OCI-LY1 (cell line): ENCODE data around the gene PRTFDC1.

ENCODE experiments used
- H2AFZ ChIP-seq: fragments of 200-600 bp; sonication (generic), shearing (Covaris generic); 2 replicates; pipeline ENCODE4 v1.6.0; 2014; ENCODE audit warnings: antibody characterized with exemption, mild to moderate bottlenecking, low read length
- H3F3A ChIP-seq: fragments of 200-600 bp; sonication (generic), shearing (Covaris generic); 2 replicates; pipeline ENCODE4 v1.6.0; 2014; ENCODE audit warnings: mild to moderate bottlenecking, antibody characterized with exemption, low read length, moderate library complexity; ENCODE audit not compliant: insufficient read depth
- H3K27ac ChIP-seq: fragments of 200-600 bp; sonication (generic); 2 replicates; pipeline ENCODE4 v1.5.1; 2014; ENCODE audit warnings: low read length, mixed run types, mild to moderate bottlenecking, low read depth; ENCODE audit not compliant: poor library complexity, severe bottlenecking
- H3K27me3 ChIP-seq: fragments of 200-600 bp; sonication (generic); 2 replicates; pipeline ENCODE4 v1.6.0; 2014; ENCODE audit warnings: antibody characterized with exemption, mild to moderate bottlenecking, low read length, moderate library complexity; ENCODE audit not compliant: insufficient read depth
- H3K36me3 ChIP-seq: fragments of 200-600 bp; sonication (generic); 2 replicates; pipeline ENCODE4 v1.6.1; 2014; ENCODE audit warnings: mild to moderate bottlenecking, antibody characterized with exemption, low read length, moderate library complexity, mixed read lengths; ENCODE audit not compliant: insufficient read depth
- H3K4me1 ChIP-seq: fragments of 200-600 bp; sonication (generic); 2 replicates; pipeline ENCODE4 v1.5.1; 2014; ENCODE audit warnings: mild to moderate bottlenecking, low read length, moderate library complexity; ENCODE audit not compliant: insufficient read depth, severe bottlenecking
- H3K4me2 ChIP-seq: fragments of 200-600 bp; sonication (generic), shearing (Covaris generic); 2 replicates; pipeline ENCODE4 v1.6.1; 2014; ENCODE audit warnings: low read length
- H3K4me3 ChIP-seq: fragments of 200-600 bp; sonication (generic); 2 replicates; pipeline ENCODE4 v1.5.1; 2014; ENCODE audit warnings: low read length, low read depth, mild to moderate bottlenecking, mixed read lengths; ENCODE audit not compliant: poor library complexity, severe bottlenecking
- H3K79me2 ChIP-seq: fragments of 200-600 bp; shearing (Covaris generic); 2 replicates; pipeline ENCODE4 v1.6.1; 2016; ENCODE audit warnings: mixed run types, low read length, mixed read lengths; ENCODE audit not compliant: insufficient read depth
- H3K9ac ChIP-seq: fragments of 200-600 bp; sonication (generic), shearing (Covaris generic); 2 replicates; pipeline ENCODE4 v1.6.1; 2014; ENCODE audit warnings: mild to moderate bottlenecking, low read length, mixed read lengths
- H3K9me2 ChIP-seq: fragments of 200-600 bp; sonication (generic), shearing (Covaris generic); 2 replicates; pipeline ENCODE4 v1.6.1; 2014; ENCODE audit warnings: low read depth, mild to moderate bottlenecking, low read length, mixed read lengths
- H3K9me3 ChIP-seq: fragments of 200-600 bp; shearing (Covaris generic); 2 replicates; pipeline ENCODE4 v1.6.1; 2014; ENCODE audit warnings: low read length, mixed read lengths
- H4K20me1 ChIP-seq: fragments of 200-600 bp; sonication (generic), shearing (Covaris generic); 2 replicates; pipeline ENCODE4 v1.6.0; 2016; ENCODE audit warnings: mild to moderate bottlenecking, low read length; ENCODE audit not compliant: insufficient read depth
- CTCF ChIP-seq: fragments of 200-600 bp; sonication (generic), shearing (Covaris generic); IDR thresholded peaks from 2 replicates; pipeline ENCODE4 v1.5.1; 2017; ENCODE audit warnings: mild to moderate bottlenecking, antibody characterized with exemption, low read length, moderate library complexity, mixed read lengths
- EZH2 ChIP-seq: fragments of 200-600 bp; sonication (generic), shearing (Covaris generic); IDR thresholded peaks from 2 replicates; pipeline ENCODE4 v1.8.0; 2017; ENCODE audit warnings: borderline replicate concordance, mixed run types, mild to moderate bottlenecking, antibody characterized with exemption, low read length, moderate library complexity, mixed read lengths

Gene PRTFDC1

GRCh38 chr10:24914148-24914547, 38.3 kb downstream of the PRTFDC1 start:
- no peaks in the 10 kb centered on the region for H3K9me3 ChIP-seq
- H3K4me3 ChIP-seq, result no peak overlapping the region
- no peaks in the 10 kb centered on the region for H3K27me3 ChIP-seq
- H3K4me2 ChIP-seq, result no peak overlapping the region
- no peaks in the 10 kb centered on the region for H3K9me2 ChIP-seq
- H4K20me1 ChIP-seq, result no peaks in the 10 kb centered on the region
- H3K79me2 ChIP-seq, result no peaks in the 10 kb centered on the region
- TF ChIP-seq CTCF, result no peak
- TF ChIP-seq EZH2, result no peak
- no peaks in the 10 kb centered on the region for H3K4me1 ChIP-seq
- H2AFZ ChIP-seq, result no peak overlapping the region
- no peak overlapping the region for H3K27ac ChIP-seq
- no peaks in the 10 kb centered on the region for H3K36me3 ChIP-seq
- H3F3A ChIP-seq, result no peaks in the 10 kb centered on the region
- no peak overlapping the region for H3K9ac ChIP-seq

- H3K4me3 ChIP-seq, result no peak overlapping the region
- H3K9ac ChIP-seq, result no peak overlapping the region
- H3K36me3 ChIP-seq, result no peaks in the 10 kb centered on the region
- no peak overlapping the region for H3K4me2 ChIP-seq
- H3F3A ChIP-seq, result no peaks in the 10 kb centered on the region
- H3K9me3 ChIP-seq, result no peaks in the 10 kb centered on the region
- no peaks in the 10 kb centered on the region for H3K27me3 ChIP-seq
- no peak overlapping the region for H2AFZ ChIP-seq
- H3K79me2 ChIP-seq, result no peaks in the 10 kb centered on the region
- H4K20me1 ChIP-seq, result no peaks in the 10 kb centered on the region
- H3K27ac ChIP-seq, result no peak overlapping the region
- H3K4me1 ChIP-seq, result no peaks in the 10 kb centered on the region
- TF ChIP-seq EZH2 (no peak), CTCF (no peak)
- H3K9me2 ChIP-seq, result no peaks in the 10 kb centered on the region
These were observed 40.2 kb downstream of the PRTFDC1 start for GRCh38 chr10:24912215-24912614.

GRCh38 chr10:24911029-24911428, 41.4 kb downstream of the PRTFDC1 start:
- Histone ChIP-seq H3K4me1 (no peaks in the 10 kb centered on the region), H3K4me3 (no peak overlapping the region), H3K9ac (no peak overlapping the region), H3K27me3 (no peaks in the 10 kb centered on the region), H3K4me2 (no peak overlapping the region), H3K27ac (no peak overlapping the region), H3K79me2 (no peaks in the 10 kb centered on the region), H3K9me3 (no peaks in the 10 kb centered on the region), H3F3A (no peaks in the 10 kb centered on the region), H3K36me3 (no peaks in the 10 kb centered on the region), H2AFZ (no peak overlapping the region), H4K20me1 (no peaks in the 10 kb centered on the region), H3K9me2 (no peaks in the 10 kb centered on the region)
- TF ChIP-seq CTCF, result no peak
- TF ChIP-seq EZH2, result no peak
